ENCODE results near the gene CACNG6.

CACNG6 gene

GRCh38 chr19:53998223-53998622 lies 6.8 kb downstream of the CACNG6 start:
- TF ChIP-seq ISL1 (CRISPR knock-in tag; IDR thresholded peaks at IDR 0.05) (no peak), TCF4 (CRISPR knock-in tag; IDR thresholded peaks at IDR 0.05; ENCODE audit: borderline replicate concordance) (no peak), CREB5 (CRISPR knock-in tag; IDR thresholded peaks at IDR 0.05; ENCODE audit: low read depth) (no peak), PATZ1 (CRISPR knock-in tag; IDR thresholded peaks at IDR 0.05; ENCODE audit: borderline replicate concordance) (no peak), ZC3H10 (CRISPR knock-in tag; IDR thresholded peaks at IDR 0.05) (no peak), CSRNP3 (CRISPR knock-in tag; IDR thresholded peaks at IDR 0.05) (no peak), TSHZ2 (CRISPR knock-in tag; IDR thresholded peaks at IDR 0.05) (no peak), TOX (CRISPR knock-in tag; IDR thresholded peaks at IDR 0.05; ENCODE audit: borderline replicate concordance) (no peak), ARNTL (CRISPR knock-in tag; IDR thresholded peaks at IDR 0.05; ENCODE audit: borderline replicate concordance, low read depth) (no peak), ZNF8 (CRISPR knock-in tag; IDR thresholded peaks at IDR 0.05) (no peak), OSR1 (CRISPR knock-in tag; IDR thresholded peaks at IDR 0.05) (no peak), ZFP30 (CRISPR knock-in tag; IDR thresholded peaks at IDR 0.05) (no peak), ZNF70 (CRISPR knock-in tag; IDR thresholded peaks at IDR 0.05) (no peak), GLIS3 (CRISPR knock-in tag; IDR thresholded peaks at IDR 0.05) (no peak), SNAI2 (CRISPR knock-in tag; IDR thresholded peaks at IDR 0.05) (no peak), POU6F1 (CRISPR knock-in tag; IDR thresholded peaks at IDR 0.05; ENCODE audit: borderline replicate concordance, low read depth) (no peak)
- no peak for ATAC-seq

- no peak for ATAC-seq
Observed at GRCh38 chr19:53999694-54000093, 8.3 kb downstream of the CACNG6 start.

GRCh38 chr19:54001496-54001895 lies 10.1 kb downstream of the CACNG6 start:
- TF ChIP-seq TCF4 (CRISPR knock-in tag; IDR thresholded peaks at IDR 0.05; ENCODE audit: borderline replicate concordance) (no peak), ZC3H10 (CRISPR knock-in tag; IDR thresholded peaks at IDR 0.05) (no peak), ZNF8 (CRISPR knock-in tag; IDR thresholded peaks at IDR 0.05) (no peak), BACH2 (CRISPR knock-in tag; IDR thresholded peaks at IDR 0.05; ENCODE audit: borderline replicate concordance) (no peak), SNAI2 (CRISPR knock-in tag; IDR thresholded peaks at IDR 0.05) (no peak)
- ATAC-seq, result no peak

More at GRCh38 chr19:53999694-54000093, 8.3 kb downstream of the CACNG6 start:
- TF ChIP-seq ZFP3 (CRISPR knock-in tag; IDR thresholded peaks at IDR 0.05) (no peak), ZNF565 (CRISPR knock-in tag; conservative IDR thresholded peaks at IDR 0.05; ENCODE audit: low read depth) (no peak)

Data from SK-N-SH treated with all-trans-retinoic acid at 6 μM for 48 hours (cell line).